Neural cell (in vitro differentiated cells): ENCODE measurements around the gene B4GALNT3. TPM values are rescaled to one million over a fixed set of nuclear protein-coding genes. Genes with fewer than 3 reads are reported as not detected.

Source experiments
- H2AFZ ChIP-seq: fragments of 200-600, 300-800 bp; sonication (generic), shearing (Covaris generic); 2 replicates; pipeline ENCODE4 v1.6.0; 2014; ENCODE audit warnings: low read depth, mild to moderate bottlenecking, antibody characterized with exemption, low read length, moderate library complexity
- H3F3A ChIP-seq: fragments of 200-600 bp; shearing (Covaris generic); 2 replicates; pipeline ENCODE4 v1.6.1; 2016; ENCODE audit warnings: mild to moderate bottlenecking, moderate library complexity, mixed read lengths, antibody characterized with exemption, low read length; ENCODE audit not compliant: insufficient read depth, poor library complexity, severe bottlenecking
- H3K27ac ChIP-seq: fragments of 200-600, 300-800 bp; sonication (generic), shearing (Covaris generic); 2 replicates; pipeline ENCODE4 v1.5.1; 2014; ENCODE audit warnings: mild to moderate bottlenecking, low read length, moderate library complexity
- H3K27me3 ChIP-seq: fragments of 300-800, 200-600 bp; sonication (generic), shearing (Covaris generic); 2 replicates; pipeline ENCODE4 v1.6.0; 2014; ENCODE audit warnings: mild to moderate bottlenecking, low read depth, low read length, moderate library complexity; ENCODE audit not compliant: insufficient read depth
- H3K36me3 ChIP-seq: fragments of 300-800, 200-600 bp; sonication (generic), shearing (Covaris generic); 2 replicates; pipeline ENCODE4 v1.5.1; 2014; ENCODE audit warnings: mild to moderate bottlenecking, antibody characterized with exemption, low read length, moderate library complexity; ENCODE audit not compliant: insufficient read depth
- H3K4me2 ChIP-seq: fragments of 300-800, 200-600 bp; sonication (generic), shearing (Covaris generic); 2 replicates; pipeline ENCODE4 v1.6.0; 2014; ENCODE audit warnings: mild to moderate bottlenecking, low read length
- H3K4me3 ChIP-seq: fragments of 300-800, 200-600 bp; sonication (generic), shearing (Covaris generic); 2 replicates; pipeline ENCODE4 v1.5.1; 2014; ENCODE audit warnings: mild to moderate bottlenecking, low read length, moderate library complexity
- H3K79me2 ChIP-seq: fragments of 200-600 bp; shearing (Covaris generic); replicated peaks from 2 replicates; pipeline ENCODE4 v1.6.0; 2014; ENCODE audit warnings: mild to moderate bottlenecking, low read length, moderate library complexity; ENCODE audit not compliant: insufficient read depth
- H3K9ac ChIP-seq: fragments of 300-800, 200-600 bp; sonication (generic), shearing (Covaris generic); 2 replicates; pipeline ENCODE4 v1.6.1; 2016; ENCODE audit warnings: mild to moderate bottlenecking, low read length, mixed read lengths
- H3K9me2 ChIP-seq: fragments of 200-600 bp; shearing (Covaris generic); 2 replicates; pipeline ENCODE4 v1.6.1; 2016; ENCODE audit warnings: mild to moderate bottlenecking, low read length, mixed read lengths; ENCODE audit not compliant: insufficient read depth
- H3K9me3 ChIP-seq: fragments of 200-600, 300-800 bp; sonication (generic), shearing (Covaris generic); 2 replicates; pipeline ENCODE4 v1.6.1; 2016; ENCODE audit warnings: mild to moderate bottlenecking, mixed run types, low read length, moderate library complexity, mixed read lengths
- H4K20me1 ChIP-seq: fragments of 200-600 bp; shearing (Covaris generic); 2 replicates; pipeline ENCODE4 v1.6.1; 2016; ENCODE audit warnings: mild to moderate bottlenecking, mixed run types; ENCODE audit not compliant: insufficient read depth
- EP300 ChIP-seq: fragments of 450-650 bp; conservative IDR thresholded peaks from 2 replicates; pipeline ENCODE4 v1.6.1; 2014; ENCODE audit warnings: antibody characterized with exemption, mild to moderate bottlenecking, moderate library complexity; ENCODE audit not compliant: poor library complexity, severe bottlenecking
- EZH2 ChIP-seq: fragments of 200-600, 300-800 bp; shearing (Covaris generic), sonication (generic); IDR thresholded peaks from 2 replicates; pipeline ENCODE4 v1.6.1; 2014; ENCODE audit warnings: antibody characterized with exemption, low read length, borderline replicate concordance, mild to moderate bottlenecking; ENCODE audit not compliant: insufficient read depth, poor library complexity, severe bottlenecking
- MXI1 ChIP-seq: fragments of 450-650 bp; conservative IDR thresholded peaks from 2 replicates; pipeline ENCODE4 v1.6.1; 2014; ENCODE audit warnings: antibody characterized with exemption, mild to moderate bottlenecking; ENCODE audit not compliant: poor library complexity, severe bottlenecking
- POLR2AphosphoS5 ChIP-seq: IDR thresholded peaks from 2 replicates; pipeline ENCODE4 v1.6.1; 2012
- RAD21 ChIP-seq: fragments of 450-650 bp; conservative IDR thresholded peaks from 2 replicates; pipeline ENCODE4 v1.6.1; 2014; ENCODE audit warnings: antibody characterized with exemption, mild to moderate bottlenecking, moderate library complexity
- SMC3 ChIP-seq: fragments of 450-650 bp; conservative IDR thresholded peaks from 2 replicates; pipeline ENCODE4 v1.6.1; 2014; ENCODE audit warnings: antibody characterized with exemption, mild to moderate bottlenecking, moderate library complexity; ENCODE audit not compliant: poor library complexity
- TAF1 ChIP-seq: IDR thresholded peaks from 2 replicates; pipeline ENCODE4 v1.6.1; 2012; ENCODE audit warnings: low read depth
- polyA plus RNA-seq: library from polyadenylated mRNA; depleted of rRNA; stranded (reverse); fragments of >200 nt; gene quantifications from 2 replicates; pipeline ENCODE4 v1.2.3, GENCODE V29; 2014
- TF ChIP-seq, protein P1 (sequence below): fragments of 450-650 bp; IDR thresholded peaks from 2 replicates; pipeline ENCODE4 v1.5.1; 2014; ENCODE audit warnings: antibody characterized with exemption, mild to moderate bottlenecking, moderate library complexity; ENCODE audit not compliant: poor library complexity, severe bottlenecking
- TF ChIP-seq, protein P2 (sequence below): IDR thresholded peaks from 2 replicates; pipeline ENCODE4 v1.6.1; 2012; ENCODE audit warnings: borderline replicate concordance

B4GALNT3 gene
- polyA plus RNA-seq, 1 donor from 2014 or later: 6.7 TPM

DNA sequence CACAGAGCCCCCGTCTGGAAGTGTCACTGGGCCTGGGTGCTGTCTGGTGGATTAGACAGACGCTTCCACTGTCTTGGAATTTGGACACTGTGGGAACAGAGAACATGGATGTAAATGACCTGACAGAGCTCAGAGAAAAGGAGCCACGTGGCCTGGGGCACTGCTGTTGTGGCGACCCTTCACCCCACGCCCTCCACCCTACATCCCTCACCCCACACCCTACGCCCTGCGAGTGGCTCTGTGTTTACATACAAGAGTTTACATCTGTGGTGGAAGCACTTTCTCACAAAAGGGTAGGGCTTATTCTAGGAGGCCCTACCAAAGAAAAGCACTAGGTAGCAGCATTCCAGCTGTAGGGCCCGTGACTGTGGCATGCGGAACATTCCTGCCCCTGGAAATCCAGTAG lies 47.7 kb downstream of the B4GALNT3 start:
- H3K9ac ChIP-seq: no peak overlapping the region
- TF ChIP-seq, protein P1, sequence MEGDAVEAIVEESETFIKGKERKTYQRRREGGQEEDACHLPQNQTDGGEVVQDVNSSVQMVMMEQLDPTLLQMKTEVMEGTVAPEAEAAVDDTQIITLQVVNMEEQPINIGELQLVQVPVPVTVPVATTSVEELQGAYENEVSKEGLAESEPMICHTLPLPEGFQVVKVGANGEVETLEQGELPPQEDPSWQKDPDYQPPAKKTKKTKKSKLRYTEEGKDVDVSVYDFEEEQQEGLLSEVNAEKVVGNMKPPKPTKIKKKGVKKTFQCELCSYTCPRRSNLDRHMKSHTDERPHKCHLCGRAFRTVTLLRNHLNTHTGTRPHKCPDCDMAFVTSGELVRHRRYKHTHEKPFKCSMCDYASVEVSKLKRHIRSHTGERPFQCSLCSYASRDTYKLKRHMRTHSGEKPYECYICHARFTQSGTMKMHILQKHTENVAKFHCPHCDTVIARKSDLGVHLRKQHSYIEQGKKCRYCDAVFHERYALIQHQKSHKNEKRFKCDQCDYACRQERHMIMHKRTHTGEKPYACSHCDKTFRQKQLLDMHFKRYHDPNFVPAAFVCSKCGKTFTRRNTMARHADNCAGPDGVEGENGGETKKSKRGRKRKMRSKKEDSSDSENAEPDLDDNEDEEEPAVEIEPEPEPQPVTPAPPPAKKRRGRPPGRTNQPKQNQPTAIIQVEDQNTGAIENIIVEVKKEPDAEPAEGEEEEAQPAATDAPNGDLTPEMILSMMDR: no peak
- TF ChIP-seq, protein P2, sequence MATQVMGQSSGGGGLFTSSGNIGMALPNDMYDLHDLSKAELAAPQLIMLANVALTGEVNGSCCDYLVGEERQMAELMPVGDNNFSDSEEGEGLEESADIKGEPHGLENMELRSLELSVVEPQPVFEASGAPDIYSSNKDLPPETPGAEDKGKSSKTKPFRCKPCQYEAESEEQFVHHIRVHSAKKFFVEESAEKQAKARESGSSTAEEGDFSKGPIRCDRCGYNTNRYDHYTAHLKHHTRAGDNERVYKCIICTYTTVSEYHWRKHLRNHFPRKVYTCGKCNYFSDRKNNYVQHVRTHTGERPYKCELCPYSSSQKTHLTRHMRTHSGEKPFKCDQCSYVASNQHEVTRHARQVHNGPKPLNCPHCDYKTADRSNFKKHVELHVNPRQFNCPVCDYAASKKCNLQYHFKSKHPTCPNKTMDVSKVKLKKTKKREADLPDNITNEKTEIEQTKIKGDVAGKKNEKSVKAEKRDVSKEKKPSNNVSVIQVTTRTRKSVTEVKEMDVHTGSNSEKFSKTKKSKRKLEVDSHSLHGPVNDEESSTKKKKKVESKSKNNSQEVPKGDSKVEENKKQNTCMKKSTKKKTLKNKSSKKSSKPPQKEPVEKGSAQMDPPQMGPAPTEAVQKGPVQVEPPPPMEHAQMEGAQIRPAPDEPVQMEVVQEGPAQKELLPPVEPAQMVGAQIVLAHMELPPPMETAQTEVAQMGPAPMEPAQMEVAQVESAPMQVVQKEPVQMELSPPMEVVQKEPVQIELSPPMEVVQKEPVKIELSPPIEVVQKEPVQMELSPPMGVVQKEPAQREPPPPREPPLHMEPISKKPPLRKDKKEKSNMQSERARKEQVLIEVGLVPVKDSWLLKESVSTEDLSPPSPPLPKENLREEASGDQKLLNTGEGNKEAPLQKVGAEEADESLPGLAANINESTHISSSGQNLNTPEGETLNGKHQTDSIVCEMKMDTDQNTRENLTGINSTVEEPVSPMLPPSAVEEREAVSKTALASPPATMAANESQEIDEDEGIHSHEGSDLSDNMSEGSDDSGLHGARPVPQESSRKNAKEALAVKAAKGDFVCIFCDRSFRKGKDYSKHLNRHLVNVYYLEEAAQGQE: no peak
- TF ChIP-seq MXI1: no peak
- no peak for TF ChIP-seq POLR2AphosphoS5
- no peak for TF ChIP-seq EP300
- TF ChIP-seq EZH2: no peak
- TF ChIP-seq SMC3: no peak
- TF ChIP-seq RAD21: no peak
- TF ChIP-seq TAF1: no peak
- no peak overlapping the region for H3K27ac ChIP-seq
- no peaks in the 10 kb centered on the region for H3K9me2 ChIP-seq
- H3K79me2 ChIP-seq: no peaks in the 10 kb centered on the region
- peaks cover 4% of the 10 kb centered on the region for H3F3A ChIP-seq
- H4K20me1 ChIP-seq: no peaks in the 10 kb centered on the region
- H3K36me3 ChIP-seq: no peaks in the 10 kb centered on the region
- no peak overlapping the region for H3K4me2 ChIP-seq
- H3K4me3 ChIP-seq: no peak overlapping the region
- no peaks in the 10 kb centered on the region for H3K27me3 ChIP-seq
- no peaks in the 10 kb centered on the region for H3K9me3 ChIP-seq
- no peak overlapping the region for H2AFZ ChIP-seq

DNA sequence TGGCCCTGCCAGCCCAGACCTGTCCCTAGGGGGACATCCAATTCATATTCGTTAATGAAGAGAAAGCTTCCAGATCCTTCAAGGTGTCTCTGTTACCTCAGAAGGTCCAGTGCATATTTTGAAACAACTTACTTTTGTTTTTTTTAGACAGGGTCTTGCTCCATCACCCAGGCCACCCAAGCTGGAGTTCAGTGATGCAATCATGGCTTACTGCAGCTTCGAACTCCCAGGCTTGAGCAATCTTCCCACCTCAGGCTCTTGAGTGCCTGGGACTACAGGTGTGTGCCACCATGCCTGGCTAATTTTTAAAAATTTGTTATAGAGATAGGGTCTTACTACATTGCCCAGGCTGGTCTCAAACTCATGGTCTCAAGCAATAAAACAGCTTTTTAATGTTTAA lies 48.4 kb downstream of the B4GALNT3 start:
- no peak overlapping the region for H3K4me2 ChIP-seq
- no peak overlapping the region for H2AFZ ChIP-seq
- no peak overlapping the region for H3K4me3 ChIP-seq
- no peaks in the 10 kb centered on the region for H3K27me3 ChIP-seq
- H3F3A ChIP-seq: peaks cover 4% of the 10 kb centered on the region
- H3K9me2 ChIP-seq: no peaks in the 10 kb centered on the region
- no peak for TF ChIP-seq POLR2AphosphoS5
- TF ChIP-seq, protein P2: no peak
- TF ChIP-seq SMC3: no peak
- no peak for TF ChIP-seq EP300
- no peak for TF ChIP-seq RAD21
- TF ChIP-seq EZH2: no peak
- no peak for TF ChIP-seq MXI1
- TF ChIP-seq, protein P1: no peak
- TF ChIP-seq TAF1: no peak
- H3K9me3 ChIP-seq: no peaks in the 10 kb centered on the region
- no peak overlapping the region for H3K9ac ChIP-seq
- H3K36me3 ChIP-seq: no peaks in the 10 kb centered on the region
- no peaks in the 10 kb centered on the region for H3K79me2 ChIP-seq
- no peaks in the 10 kb centered on the region for H4K20me1 ChIP-seq
- no peak overlapping the region for H3K27ac ChIP-seq
